Measurements from ENCODE around the gene ZNF70. TPM values are rescaled to one million over a fixed set of nuclear protein-coding genes. Genes with fewer than 3 reads are reported as not detected.

The ZNF70 gene
- total RNA-seq, 2 donors from 2014 or later, result 3.2 to 5.0 TPM

GRCh38 chr22:23718371-23719165 is 32.3 kb downstream of the ZNF70 start:
- H3K4me3 ChIP-seq, result no peak overlapping the region
- H3K27ac ChIP-seq, result no peak overlapping the region
- H3K27me3 ChIP-seq, result no peaks in the 10 kb centered on the region
- no peak for DNase-seq (ENCODE audit: low spot score)
- H3K9me3 ChIP-seq, result no peaks in the 10 kb centered on the region
- H3K4me1 ChIP-seq, result peaks cover 0 to 14% of the 10 kb centered on the region in 2 donors
- TF ChIP-seq CTCF (IDR thresholded peaks at IDR 0.05), result no peak
- no peaks in the 10 kb centered on the region for H3K36me3 ChIP-seq

- TF ChIP-seq CTCF (IDR thresholded peaks at IDR 0.05), result no peak
- Histone ChIP-seq H3K27me3 (no peaks in the 10 kb centered on the region), H3K4me3 (peak overlapping the region; percentile 77 to 87), H3K4me1 (peaks cover 0 to 14% of the 10 kb centered on the region in 2 donors), H3K27ac (peak overlapping the region; percentile 70 to 71), H3K36me3 (peaks cover 3% of the 10 kb centered on the region), H3K9me3 (no peaks in the 10 kb centered on the region)
- DNase-seq (ENCODE audit: low spot score), result peak; percentile 87
Observed at GRCh38 chr22:23716811-23717801, 33.8 kb downstream of the ZNF70 start.

GRCh38 chr22:23715806-23716375 is 35.0 kb downstream of the ZNF70 start:
- peaks cover 12% of the 10 kb centered on the region for H3K36me3 ChIP-seq
- H3K4me1 ChIP-seq, result peaks cover 0 to 14% of the 10 kb centered on the region in 2 donors
- peak overlapping the region in 1 of 2 donors; percentile 71 for H3K27ac ChIP-seq
- H3K9me3 ChIP-seq, result no peaks in the 10 kb centered on the region
- DNase-seq (ENCODE audit: low spot score), result no peak
- peak overlapping the region in 1 of 2 donors; percentile 77 for H3K4me3 ChIP-seq
- no peak for TF ChIP-seq CTCF (IDR thresholded peaks at IDR 0.05)
- no peaks in the 10 kb centered on the region for H3K27me3 ChIP-seq

- DNase-seq (ENCODE audit: low spot score), result no peak
- Histone ChIP-seq H3K27ac (no peak overlapping the region), H3K36me3 (peaks cover 21% of the 10 kb centered on the region), H3K27me3 (no peaks in the 10 kb centered on the region), H3K4me1 (peaks cover 0 to 14% of the 10 kb centered on the region in 2 donors), H3K4me3 (no peak overlapping the region), H3K9me3 (no peaks in the 10 kb centered on the region)
- no peak for TF ChIP-seq CTCF (IDR thresholded peaks at IDR 0.05)
Observed at GRCh38 chr22:23714596-23715578, 36.0 kb downstream of the ZNF70 start.
